ENCODE measurements around the gene AP2A1.

Gene AP2A1

DNA sequence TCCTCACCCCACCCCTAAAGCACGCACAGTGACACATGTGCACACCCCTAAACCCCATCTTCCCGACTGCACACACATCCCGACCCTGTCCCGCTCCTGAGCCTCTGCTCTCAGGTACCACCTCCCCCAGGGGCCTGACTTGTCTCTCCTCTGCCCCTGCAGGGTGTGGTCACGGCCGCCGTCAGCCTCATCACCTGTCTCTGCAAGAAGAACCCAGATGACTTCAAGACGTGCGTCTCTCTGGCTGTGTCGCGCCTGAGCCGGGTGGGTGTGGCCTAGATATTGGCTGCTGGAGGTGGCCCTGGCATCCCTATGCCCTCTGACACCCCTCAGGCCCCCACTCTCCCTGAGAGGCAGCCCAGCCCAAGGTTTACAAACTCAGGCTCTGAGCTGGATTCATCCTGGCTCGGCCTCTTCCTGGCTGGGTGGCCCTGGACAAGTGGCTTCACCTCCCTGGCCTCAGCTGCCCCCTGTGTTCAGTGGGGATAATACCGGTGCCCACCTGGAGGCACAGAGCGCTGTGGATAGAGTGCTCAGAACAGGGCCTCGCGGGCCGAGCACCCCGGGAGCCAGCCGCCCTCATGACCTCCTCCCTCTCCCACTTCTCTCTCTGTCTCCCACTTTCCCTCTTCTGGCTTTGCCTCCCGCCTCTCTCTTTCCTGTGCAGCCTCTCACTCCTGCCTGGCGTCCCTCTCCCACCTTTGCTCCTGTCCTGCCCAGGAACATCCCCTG is 26.2 kb downstream of the AP2A1 start:
- no peak for DNase-seq
- H4K8ac ChIP-seq (ENCODE audit: low read depth, low read length) = no peak overlapping the region
- H3K18ac ChIP-seq (ENCODE audit: low read length) = no peak overlapping the region
- no peak overlapping the region for H3K4ac ChIP-seq (ENCODE audit: low read depth, low read length)
- no peaks in the 10 kb centered on the region for H3K79me2 ChIP-seq (ENCODE audit: control insufficient read depth, insufficient read depth, low read length, poor library complexity)
- H3K4me1 ChIP-seq (ENCODE audit: control insufficient read depth in 1 of 2, insufficient read depth in 2 of 2, low read length in 2 of 2) = peaks cover 0 to 5% of the 10 kb centered on the region in 2 experiments
- no peak overlapping the region for H4K91ac ChIP-seq (ENCODE audit: low read depth, low read length)
- no peak overlapping the region for H4K12ac ChIP-seq (ENCODE audit: low read depth, low read length)
- H3K14ac ChIP-seq (ENCODE audit: low read length) = no peak overlapping the region
- peaks cover 5% of the 10 kb centered on the region for H3K9me3 ChIP-seq (ENCODE audit: insufficient read depth, low read depth, low read length)
- H3K79me1 ChIP-seq (ENCODE audit: low read length) = no peaks in the 10 kb centered on the region
- no peak overlapping the region for H2AK5ac ChIP-seq (ENCODE audit: low read length)
- H3K4me2 ChIP-seq (ENCODE audit: low read length) = no peak overlapping the region
- no peak overlapping the region for H3K23ac ChIP-seq (ENCODE audit: low read length)
- no peak overlapping the region for H3K9ac ChIP-seq (ENCODE audit: low read length)
- H2BK5ac ChIP-seq (ENCODE audit: low read depth, low read length, poor library complexity) = no peak overlapping the region
- H3K36me3 ChIP-seq (ENCODE audit: control insufficient read depth in 1 of 2, insufficient read depth in 2 of 2, low read length in 2 of 2) = peaks cover 77 to 80% of the 10 kb centered on the region in 2 experiments
- no peak overlapping the region for H3K4me3 ChIP-seq (ENCODE audit: low read depth, low read length)
- no peak overlapping the region for H3K27ac ChIP-seq (ENCODE audit: low read depth, low read length)
- H2AFZ ChIP-seq (ENCODE audit: insufficient read depth, low read length, poor library complexity) = no peak overlapping the region
- no peaks in the 10 kb centered on the region for H3K27me3 ChIP-seq (ENCODE audit: insufficient read depth, low read length)
- WGBS (ENCODE audit: extremely low coverage, insufficient coverage, insufficient read length) = no CpG with 5 or more reads among the region's 22 CpGs
- H2BK120ac ChIP-seq (ENCODE audit: insufficient read depth, low read length, poor library complexity) = no peak overlapping the region
- H2BK12ac ChIP-seq (ENCODE audit: low read length) = no peak overlapping the region

GRCh38 chr19:49793561-49793840 is 26.7 kb downstream of the AP2A1 start:
- no peak overlapping the region for H4K91ac ChIP-seq (ENCODE audit: low read depth, low read length)
- no peak overlapping the region for H3K4me2 ChIP-seq (ENCODE audit: low read length)
- H3K79me1 ChIP-seq (ENCODE audit: low read length) = no peaks in the 10 kb centered on the region
- H3K4me3 ChIP-seq (ENCODE audit: low read depth, low read length) = no peak overlapping the region
- peaks cover 5% of the 10 kb centered on the region for H3K9me3 ChIP-seq (ENCODE audit: insufficient read depth, low read depth, low read length)
- no peaks in the 10 kb centered on the region for H3K79me2 ChIP-seq (ENCODE audit: control insufficient read depth, insufficient read depth, low read length, poor library complexity)
- H3K4me1 ChIP-seq (ENCODE audit: control insufficient read depth in 1 of 2, insufficient read depth in 2 of 2, low read length in 2 of 2) = peaks cover 0 to 5% of the 10 kb centered on the region in 2 experiments
- H3K9ac ChIP-seq (ENCODE audit: low read length) = no peak overlapping the region
- H2BK12ac ChIP-seq (ENCODE audit: low read length) = no peak overlapping the region
- H4K8ac ChIP-seq (ENCODE audit: low read depth, low read length) = no peak overlapping the region
- H3K27me3 ChIP-seq (ENCODE audit: insufficient read depth, low read length) = no peaks in the 10 kb centered on the region
- no peak overlapping the region for H4K12ac ChIP-seq (ENCODE audit: low read depth, low read length)
- H3K23ac ChIP-seq (ENCODE audit: low read length) = no peak overlapping the region
- H3K36me3 ChIP-seq (ENCODE audit: control insufficient read depth in 1 of 2, insufficient read depth in 2 of 2, low read length in 2 of 2) = peaks cover 78 to 81% of the 10 kb centered on the region in 2 experiments
- H3K4ac ChIP-seq (ENCODE audit: low read depth, low read length) = no peak overlapping the region
- no peak overlapping the region for H3K27ac ChIP-seq (ENCODE audit: low read depth, low read length)
- no peak overlapping the region for H2AK5ac ChIP-seq (ENCODE audit: low read length)
- no peak overlapping the region for H2BK120ac ChIP-seq (ENCODE audit: insufficient read depth, low read length, poor library complexity)
- no CpG with 5 or more reads among the region's 6 CpGs for WGBS (ENCODE audit: extremely low coverage, insufficient coverage, insufficient read length)
- no peak overlapping the region for H2BK5ac ChIP-seq (ENCODE audit: low read depth, low read length, poor library complexity)
- no peak for DNase-seq
- H3K14ac ChIP-seq (ENCODE audit: low read length) = no peak overlapping the region
- H3K18ac ChIP-seq (ENCODE audit: low read length) = no peak overlapping the region
- H2AFZ ChIP-seq (ENCODE audit: insufficient read depth, low read length, poor library complexity) = no peak overlapping the region

DNA sequence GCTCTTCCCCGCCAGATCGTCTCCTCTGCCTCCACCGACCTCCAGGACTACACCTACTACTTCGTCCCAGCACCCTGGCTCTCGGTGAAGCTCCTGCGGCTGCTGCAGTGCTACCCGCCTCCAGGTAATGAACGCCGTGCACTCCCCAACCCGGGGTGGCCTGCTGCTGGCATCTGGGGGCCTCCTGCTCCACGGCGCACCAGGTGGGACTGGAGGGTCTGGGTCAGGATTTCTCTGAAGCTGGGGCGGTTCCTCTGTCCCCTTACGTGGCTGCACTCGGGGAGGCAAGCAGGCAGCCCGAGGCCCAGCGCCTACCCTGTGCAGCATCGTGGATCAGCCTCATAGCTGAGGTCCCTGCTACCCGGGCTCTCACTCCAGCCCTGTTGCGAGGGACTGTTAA is 28.8 kb downstream of the AP2A1 start:
- H2AK5ac ChIP-seq (ENCODE audit: low read length) = no peak overlapping the region
- no peaks in the 10 kb centered on the region for H3K27me3 ChIP-seq (ENCODE audit: insufficient read depth, low read length)
- no peak overlapping the region for H2BK12ac ChIP-seq (ENCODE audit: low read length)
- no peak overlapping the region for H3K14ac ChIP-seq (ENCODE audit: low read length)
- H3K9me3 ChIP-seq (ENCODE audit: insufficient read depth, low read depth, low read length) = peaks cover 3% of the 10 kb centered on the region
- WGBS (ENCODE audit: extremely low coverage, insufficient coverage, insufficient read length) = no CpG with 5 or more reads among the region's 20 CpGs
- no peak overlapping the region for H2BK5ac ChIP-seq (ENCODE audit: low read depth, low read length, poor library complexity)
- H4K12ac ChIP-seq (ENCODE audit: low read depth, low read length) = no peak overlapping the region
- no peaks in the 10 kb centered on the region for H3K79me2 ChIP-seq (ENCODE audit: control insufficient read depth, insufficient read depth, low read length, poor library complexity)
- H3K4me1 ChIP-seq (ENCODE audit: control insufficient read depth in 1 of 2, insufficient read depth in 2 of 2, low read length in 2 of 2) = peaks cover 0 to 5% of the 10 kb centered on the region in 2 experiments
- no peak overlapping the region for H4K8ac ChIP-seq (ENCODE audit: low read depth, low read length)
- no peaks in the 10 kb centered on the region for H3K79me1 ChIP-seq (ENCODE audit: low read length)
- H3K27ac ChIP-seq (ENCODE audit: low read depth, low read length) = no peak overlapping the region
- no peak overlapping the region for H3K4me2 ChIP-seq (ENCODE audit: low read length)
- no peak overlapping the region for H4K91ac ChIP-seq (ENCODE audit: low read depth, low read length)
- DNase-seq = no peak
- H3K36me3 ChIP-seq (ENCODE audit: control insufficient read depth in 1 of 2, insufficient read depth in 2 of 2, low read length in 2 of 2) = peaks cover 83 to 86% of the 10 kb centered on the region in 2 experiments
- no peak overlapping the region for H2AFZ ChIP-seq (ENCODE audit: insufficient read depth, low read length, poor library complexity)
- H3K4me3 ChIP-seq (ENCODE audit: low read depth, low read length) = no peak overlapping the region
- no peak overlapping the region for H3K23ac ChIP-seq (ENCODE audit: low read length)
- H3K18ac ChIP-seq (ENCODE audit: low read length) = no peak overlapping the region
- H3K4ac ChIP-seq (ENCODE audit: low read depth, low read length) = no peak overlapping the region
- no peak overlapping the region for H3K9ac ChIP-seq (ENCODE audit: low read length)
- H2BK120ac ChIP-seq (ENCODE audit: insufficient read depth, low read length, poor library complexity) = no peak overlapping the region

DNA sequence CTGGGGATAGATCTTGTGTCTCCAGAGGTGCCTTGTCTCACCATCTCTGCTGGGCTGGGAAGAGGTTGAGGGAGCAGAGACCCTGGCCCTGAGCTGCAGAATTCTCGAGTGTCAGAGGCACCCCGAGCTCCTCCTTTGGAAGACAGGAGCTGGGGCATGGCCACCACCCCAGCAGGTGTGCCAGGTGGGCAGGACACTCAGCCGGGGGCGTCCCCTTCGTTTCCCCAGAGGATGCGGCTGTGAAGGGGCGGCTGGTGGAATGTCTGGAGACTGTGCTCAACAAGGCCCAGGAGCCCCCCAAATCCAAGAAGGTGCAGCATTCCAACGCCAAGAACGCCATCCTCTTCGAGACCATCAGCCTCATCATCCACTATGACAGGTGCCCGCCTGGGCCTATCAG is 31.8 kb downstream of the AP2A1 start:
- Histone ChIP-seq H3K4me1 (ENCODE audit: control insufficient read depth in 1 of 2, insufficient read depth in 2 of 2, low read length in 2 of 2) (no peaks in the 10 kb centered on the region), H3K23ac (ENCODE audit: low read length) (no peak overlapping the region), H2AFZ (ENCODE audit: insufficient read depth, low read length, poor library complexity) (no peak overlapping the region), H2BK5ac (ENCODE audit: low read depth, low read length, poor library complexity) (no peak overlapping the region), H3K9me3 (ENCODE audit: insufficient read depth, low read depth, low read length) (peaks cover 3% of the 10 kb centered on the region), H3K14ac (ENCODE audit: low read length) (no peak overlapping the region), H3K36me3 (ENCODE audit: control insufficient read depth in 1 of 2, insufficient read depth in 2 of 2, low read length in 2 of 2) (peaks cover 85% of the 10 kb centered on the region in 2 experiments), H3K4me2 (ENCODE audit: low read length) (no peak overlapping the region), H3K9ac (ENCODE audit: low read length) (no peak overlapping the region), H3K4me3 (ENCODE audit: low read depth, low read length) (no peak overlapping the region), H3K27me3 (ENCODE audit: insufficient read depth, low read length) (no peaks in the 10 kb centered on the region), H4K12ac (ENCODE audit: low read depth, low read length) (no peak overlapping the region), H2BK12ac (ENCODE audit: low read length) (no peak overlapping the region), H2AK5ac (ENCODE audit: low read length) (no peak overlapping the region), H3K18ac (ENCODE audit: low read length) (no peak overlapping the region), H3K27ac (ENCODE audit: low read depth, low read length) (no peak overlapping the region), H3K79me2 (ENCODE audit: control insufficient read depth, insufficient read depth, low read length, poor library complexity) (no peaks in the 10 kb centered on the region), H3K79me1 (ENCODE audit: low read length) (no peaks in the 10 kb centered on the region), H4K91ac (ENCODE audit: low read depth, low read length) (no peak overlapping the region), H2BK120ac (ENCODE audit: insufficient read depth, low read length, poor library complexity) (no peak overlapping the region), H3K4ac (ENCODE audit: low read depth, low read length) (no peak overlapping the region), H4K8ac (ENCODE audit: low read depth, low read length) (no peak overlapping the region)
- no CpG with 5 or more reads among the region's 11 CpGs for WGBS (ENCODE audit: extremely low coverage, insufficient coverage, insufficient read length)
- DNase-seq = no peak
